Spleen (tissue), 7 donors: ENCODE data around the gene MACROD2.

Experiments
- POLR2A ChIP-seq, 3 donors: fragments of 450-650 bp; IDR thresholded peaks; one replicate each; pipeline ENCODE4 v1.5.1; 2017; ENCODE audit warnings: antibody characterized with exemption in 3 of 3, mild to moderate bottlenecking in 1 of 3
- TF ChIP-seq, protein P1 (sequence below), 11 experiments: fragments of 200-600 bp in 7 of 11; fragments of 450-650 bp in 4 of 11; sonication (generic) in 4 of 11; IDR thresholded peaks in 8 of 11; conservative IDR thresholded peaks in 3 of 11; 1 replicate in 7 of 11; 2 replicates in 4 of 11; pipeline versions ENCODE4 v1.4.0 to v1.8.0; 2016 to 2021; ENCODE audit warnings: antibody characterized with exemption in 11 of 11, inconsistent platforms in 4 of 11, mild to moderate bottlenecking in 1 of 11
- donor health status: DM: no; HTN: no; CAD: no; lungs with moderate emphysema.
- donor health status: DM: no; HTN: no; CAD: no.
- donor health status: DM: no; HTN: no; CAD: no.

DNA sequence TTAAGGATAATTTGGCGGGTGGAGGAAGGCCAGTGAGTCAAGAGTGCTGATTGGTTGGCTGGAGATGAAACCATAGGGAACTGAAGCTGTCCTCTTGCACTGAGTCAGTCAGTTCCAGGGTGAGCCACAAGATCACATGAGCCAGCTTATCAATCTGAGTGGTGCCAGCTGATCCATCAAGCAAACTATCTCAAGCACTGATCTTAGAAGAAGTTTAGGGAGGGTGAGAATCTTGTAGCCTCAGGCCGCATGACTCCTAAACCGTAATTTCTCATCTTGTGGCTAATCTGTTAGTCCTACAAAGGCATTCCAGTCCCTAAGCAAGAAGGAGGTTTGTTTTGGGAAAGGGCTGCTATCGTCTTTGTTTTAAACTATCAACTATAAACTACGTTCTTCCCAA, 1623.6 kb downstream of the MACROD2 start:
- TF ChIP-seq, protein P1, sequence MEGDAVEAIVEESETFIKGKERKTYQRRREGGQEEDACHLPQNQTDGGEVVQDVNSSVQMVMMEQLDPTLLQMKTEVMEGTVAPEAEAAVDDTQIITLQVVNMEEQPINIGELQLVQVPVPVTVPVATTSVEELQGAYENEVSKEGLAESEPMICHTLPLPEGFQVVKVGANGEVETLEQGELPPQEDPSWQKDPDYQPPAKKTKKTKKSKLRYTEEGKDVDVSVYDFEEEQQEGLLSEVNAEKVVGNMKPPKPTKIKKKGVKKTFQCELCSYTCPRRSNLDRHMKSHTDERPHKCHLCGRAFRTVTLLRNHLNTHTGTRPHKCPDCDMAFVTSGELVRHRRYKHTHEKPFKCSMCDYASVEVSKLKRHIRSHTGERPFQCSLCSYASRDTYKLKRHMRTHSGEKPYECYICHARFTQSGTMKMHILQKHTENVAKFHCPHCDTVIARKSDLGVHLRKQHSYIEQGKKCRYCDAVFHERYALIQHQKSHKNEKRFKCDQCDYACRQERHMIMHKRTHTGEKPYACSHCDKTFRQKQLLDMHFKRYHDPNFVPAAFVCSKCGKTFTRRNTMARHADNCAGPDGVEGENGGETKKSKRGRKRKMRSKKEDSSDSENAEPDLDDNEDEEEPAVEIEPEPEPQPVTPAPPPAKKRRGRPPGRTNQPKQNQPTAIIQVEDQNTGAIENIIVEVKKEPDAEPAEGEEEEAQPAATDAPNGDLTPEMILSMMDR (IDR thresholded peaks at IDR 0.05 in 8 of 11, conservative IDR thresholded peaks at IDR 0.05 in 3 of 11), result no peak
- no peak for TF ChIP-seq POLR2A (IDR thresholded peaks at IDR 0.05)
